Kidney glomerular epithelial cell (primary cell): ENCODE data around the gene ADGRG7.

Source experiments
- DNase-seq: peaks from one replicate; lab custom pipeline; 2025; lab: John Stamatoyannopoulos, UW

The ADGRG7 gene

DNA sequence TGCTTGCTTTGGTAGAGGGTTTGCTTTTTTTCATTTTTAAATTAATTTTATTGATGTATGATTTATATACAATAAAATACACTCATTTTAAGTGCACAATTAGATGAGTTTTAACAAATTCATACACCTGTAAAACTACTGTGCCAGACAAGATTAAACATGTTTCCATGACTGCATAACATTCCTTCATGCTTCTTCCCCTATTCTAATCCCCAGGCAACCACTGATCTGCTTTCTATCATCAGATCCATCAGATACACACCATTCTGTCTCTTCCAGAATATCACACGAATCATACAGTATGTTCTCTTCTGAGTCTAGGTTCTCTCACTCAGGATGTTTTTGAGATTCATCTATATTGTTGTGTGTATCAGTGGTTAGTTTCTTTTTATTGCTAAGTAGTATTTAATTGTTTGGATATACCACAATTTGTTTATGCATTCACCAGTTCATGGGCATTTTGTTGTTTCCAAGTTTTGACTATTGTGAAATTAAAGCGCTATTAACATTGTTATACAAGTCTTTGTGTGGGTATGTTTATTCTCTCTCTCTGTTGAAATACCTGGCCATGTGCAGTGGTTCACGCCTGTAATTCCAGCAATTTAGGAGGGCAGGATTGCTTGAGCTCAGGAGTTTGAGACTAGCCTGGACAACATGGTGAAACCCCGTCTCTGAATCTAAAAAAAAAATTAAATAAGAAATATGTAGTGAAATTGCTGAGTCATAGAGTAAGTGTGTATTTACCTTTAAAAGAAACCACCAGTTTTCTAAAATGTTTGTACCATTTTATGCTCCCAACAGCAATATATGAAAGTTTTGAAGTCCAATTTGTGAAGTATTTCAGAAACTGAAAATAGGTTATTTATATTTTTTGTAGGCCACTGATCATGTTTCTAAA, 92.9 kb downstream of the ADGRG7 start:
- DNase-seq = no peak

DNA sequence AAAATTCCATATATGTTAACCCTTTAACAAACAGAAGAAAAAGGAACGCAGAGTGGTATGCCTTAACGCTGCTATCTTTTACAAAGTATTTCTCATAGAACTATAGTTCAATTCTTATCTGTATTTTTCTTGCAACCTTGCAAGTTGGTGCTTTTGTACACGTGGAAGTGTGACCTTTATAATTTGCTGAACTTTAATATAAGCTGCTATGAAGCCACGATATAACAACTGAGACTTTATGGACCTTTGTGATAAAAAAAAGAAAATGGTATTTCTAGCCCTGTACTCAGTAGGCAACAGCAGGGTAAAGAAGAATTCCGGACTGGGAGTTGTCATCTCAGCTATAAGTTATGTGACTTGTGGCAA, 93.6 kb downstream of the ADGRG7 start:
- no peak for DNase-seq

DNA sequence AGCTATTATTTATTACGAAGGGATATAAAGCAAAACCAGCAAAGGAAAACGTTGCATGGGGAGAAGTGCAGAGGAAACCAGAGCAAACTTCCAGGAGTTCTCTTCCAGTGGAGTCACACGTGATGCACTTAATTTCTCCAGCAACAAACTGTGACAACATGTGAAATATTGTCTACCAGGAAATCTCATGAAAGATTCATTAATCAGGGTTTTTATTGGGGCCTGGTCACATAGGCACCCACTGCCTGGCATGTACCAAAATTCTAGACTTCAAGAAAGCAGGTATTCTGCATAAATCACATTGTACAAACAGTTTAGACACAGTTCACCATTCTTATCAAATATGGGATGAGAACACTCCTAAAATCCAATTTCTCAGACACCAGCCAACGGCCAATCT, 94.5 kb downstream of the ADGRG7 start:
- no peak for DNase-seq

DNA sequence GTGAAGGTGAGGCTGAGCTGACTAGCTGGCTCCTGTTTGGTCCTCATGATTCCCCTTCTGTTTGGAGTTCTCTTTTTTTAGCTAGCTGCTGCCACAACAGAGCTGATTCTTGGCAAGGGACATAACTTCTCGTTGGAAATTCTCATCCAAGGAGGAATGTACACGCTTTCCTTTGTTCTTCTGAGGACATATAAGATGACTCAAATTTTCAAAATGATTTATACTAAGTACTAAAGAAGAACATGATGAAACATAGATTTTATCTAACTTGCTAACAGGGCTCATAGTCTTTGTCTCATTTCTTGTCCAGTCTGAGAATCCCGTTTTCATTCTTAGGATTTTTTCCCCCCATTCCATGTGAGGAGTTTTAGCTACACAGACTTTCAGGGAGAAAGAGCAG, 97.0 kb downstream of the ADGRG7 start:
- DNase-seq = no peak

DNA sequence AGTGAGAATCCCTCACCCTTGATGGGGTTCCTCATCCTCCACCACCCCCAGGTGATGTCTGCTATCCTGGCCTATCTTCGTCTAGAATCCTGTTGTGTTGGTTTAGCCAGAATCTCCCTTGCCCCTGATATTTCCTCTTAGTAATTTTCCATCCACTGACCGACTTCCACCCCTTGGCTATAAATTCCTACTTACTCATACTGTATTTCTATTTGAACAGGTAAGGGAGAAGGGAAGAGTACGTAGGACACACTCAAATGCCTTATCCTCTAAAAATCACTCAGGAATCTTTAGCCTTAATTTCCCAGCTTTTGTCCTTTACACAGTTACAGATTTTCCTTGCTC, 99.2 kb downstream of the ADGRG7 start:
- DNase-seq = no peak

DNA sequence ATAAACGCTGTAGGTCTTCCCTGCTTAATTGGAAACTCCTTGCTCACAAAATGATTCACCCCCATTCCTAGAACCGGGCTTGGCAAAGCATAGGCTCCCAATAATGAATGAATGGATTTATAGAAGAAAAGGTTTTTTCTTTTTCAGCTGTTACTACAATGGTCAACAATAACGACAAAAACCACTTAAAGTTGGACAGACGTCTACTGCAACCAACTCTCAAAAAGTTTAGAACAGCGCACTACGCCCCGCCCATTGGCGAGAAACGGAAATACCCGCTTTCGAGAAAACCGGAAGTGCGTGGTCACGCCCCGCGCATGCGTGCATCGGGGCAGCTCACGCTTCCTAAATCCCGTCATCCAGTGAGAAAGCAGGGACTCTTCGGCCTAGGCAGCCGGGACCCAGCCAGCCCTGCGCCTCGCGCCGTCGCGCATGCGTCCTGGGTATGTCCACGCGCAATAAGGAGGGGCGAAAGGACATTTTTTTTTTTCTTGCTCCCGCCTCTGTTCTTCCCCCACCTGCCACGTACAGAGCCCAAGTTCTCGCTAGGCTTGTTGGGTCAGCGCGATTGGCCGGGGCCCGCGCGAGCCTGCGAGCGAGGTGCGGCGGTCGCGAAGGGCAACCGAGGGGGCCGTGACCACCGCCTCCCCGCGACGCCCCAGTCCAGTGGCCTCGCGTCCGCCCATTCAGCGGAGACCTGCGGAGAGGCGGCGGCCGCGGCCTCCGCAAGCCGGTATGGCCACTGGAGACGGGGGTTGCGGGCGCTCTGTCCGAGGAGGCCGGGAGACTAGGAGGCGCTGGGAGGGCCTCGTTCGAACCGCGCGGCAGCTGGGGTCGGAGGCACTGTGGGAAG, 99.8 kb downstream of the ADGRG7 start, which contains the start of gene TFG:
Gene TFG, plus strand, starts transcription at position 506 of the 853 bp plus-strand sequence. CDS start 4,192 bp downstream, outside the sequence.
- DNase-seq = peak; percentile 98

DNA sequence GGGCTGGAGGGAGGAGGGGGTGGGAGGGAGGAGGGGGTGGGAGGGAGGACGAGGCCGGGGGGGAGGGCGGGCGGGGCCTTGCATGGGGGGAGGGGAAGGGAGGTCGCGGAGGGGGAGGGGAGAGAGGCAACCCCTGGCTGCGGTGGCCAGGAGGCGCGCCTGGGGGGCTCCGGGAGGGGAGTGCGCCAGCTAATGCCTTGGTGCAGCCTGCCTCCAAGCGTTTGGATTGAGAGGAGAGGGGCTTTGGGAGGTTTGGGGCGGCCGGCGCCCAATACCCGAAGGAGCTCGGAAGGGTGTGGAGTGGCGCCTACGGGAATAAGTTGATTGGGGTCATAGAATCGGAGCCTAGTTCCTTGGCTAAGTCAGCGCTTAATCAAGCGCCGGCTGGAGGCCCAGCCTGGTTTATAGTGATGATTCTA, 100.5 kb downstream of the ADGRG7 start:
- DNase-seq = no peak

DNA sequence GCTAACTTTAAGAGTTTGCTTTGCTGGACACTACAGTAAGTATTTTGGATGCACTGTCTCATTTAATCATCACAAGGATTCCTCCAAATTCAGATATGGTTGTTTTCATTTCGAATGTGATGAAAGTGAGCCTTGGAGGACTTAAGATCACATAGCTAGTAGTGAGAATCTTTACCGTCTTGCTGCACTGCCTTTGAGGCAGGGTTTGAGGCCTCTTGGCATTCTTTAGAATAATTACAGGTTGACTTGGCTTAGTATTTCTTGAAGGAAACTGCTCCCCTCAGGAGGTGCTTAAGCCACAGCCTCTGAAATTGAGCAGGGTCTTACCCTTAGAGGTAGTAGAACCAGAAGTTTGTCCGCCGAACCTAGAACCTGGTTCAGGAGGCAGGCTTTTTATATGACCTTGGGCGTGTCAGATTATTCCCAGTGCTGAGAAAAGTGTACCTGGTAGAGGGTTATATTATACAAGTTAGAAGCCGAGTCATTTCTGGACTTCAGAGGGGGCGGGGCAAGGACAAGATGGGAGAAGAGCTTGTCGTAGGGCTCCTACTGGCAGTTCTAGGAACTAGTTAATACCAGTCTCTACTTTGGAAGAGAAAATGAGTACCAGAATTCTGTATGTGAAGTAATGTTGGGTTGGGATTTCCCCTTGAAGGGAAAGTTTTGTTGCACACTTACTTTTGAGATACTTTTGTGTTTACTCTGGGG, 101.0 kb downstream of the ADGRG7 start:
- DNase-seq = peak; percentile 67

DNA sequence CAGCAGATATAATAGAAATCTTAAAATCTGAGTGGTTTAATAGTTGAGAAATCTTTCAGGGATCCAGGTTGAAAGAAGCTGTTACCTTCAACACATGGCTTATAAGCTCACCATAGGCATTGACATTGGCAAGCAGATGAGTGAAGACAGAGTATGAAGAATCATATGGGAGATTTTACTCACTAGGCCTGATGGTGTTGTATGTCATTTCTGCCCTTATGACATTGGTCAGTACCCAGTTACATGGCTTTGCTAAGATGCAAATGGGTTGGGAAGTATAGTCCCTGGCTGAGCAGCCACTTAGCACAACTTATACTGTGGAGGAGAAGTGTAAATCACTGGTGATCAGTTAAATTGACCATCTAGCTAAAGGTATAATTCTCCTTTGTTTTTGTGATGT, 105.8 kb downstream of the ADGRG7 start:
- no peak for DNase-seq

DNA sequence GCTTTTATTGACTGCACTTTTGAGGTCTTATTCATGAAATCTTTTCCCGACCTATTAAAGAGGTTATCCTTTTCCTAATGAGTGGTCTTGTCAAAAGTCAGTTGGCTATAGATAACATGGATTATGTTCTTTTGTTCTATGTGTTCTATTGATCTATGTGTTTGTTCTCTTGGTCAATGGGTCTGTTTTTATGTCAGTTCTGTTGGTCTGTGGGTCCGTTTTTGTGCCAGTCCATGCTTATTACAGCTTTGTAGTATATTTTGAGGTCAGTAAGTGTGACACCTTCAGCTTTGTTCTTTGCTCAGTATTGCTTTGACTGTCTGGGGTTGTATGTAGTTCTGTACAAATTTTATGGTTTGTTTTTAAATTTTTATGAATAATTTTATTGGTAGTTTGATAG, 107.7 kb downstream of the ADGRG7 start:
- no peak for DNase-seq

DNA sequence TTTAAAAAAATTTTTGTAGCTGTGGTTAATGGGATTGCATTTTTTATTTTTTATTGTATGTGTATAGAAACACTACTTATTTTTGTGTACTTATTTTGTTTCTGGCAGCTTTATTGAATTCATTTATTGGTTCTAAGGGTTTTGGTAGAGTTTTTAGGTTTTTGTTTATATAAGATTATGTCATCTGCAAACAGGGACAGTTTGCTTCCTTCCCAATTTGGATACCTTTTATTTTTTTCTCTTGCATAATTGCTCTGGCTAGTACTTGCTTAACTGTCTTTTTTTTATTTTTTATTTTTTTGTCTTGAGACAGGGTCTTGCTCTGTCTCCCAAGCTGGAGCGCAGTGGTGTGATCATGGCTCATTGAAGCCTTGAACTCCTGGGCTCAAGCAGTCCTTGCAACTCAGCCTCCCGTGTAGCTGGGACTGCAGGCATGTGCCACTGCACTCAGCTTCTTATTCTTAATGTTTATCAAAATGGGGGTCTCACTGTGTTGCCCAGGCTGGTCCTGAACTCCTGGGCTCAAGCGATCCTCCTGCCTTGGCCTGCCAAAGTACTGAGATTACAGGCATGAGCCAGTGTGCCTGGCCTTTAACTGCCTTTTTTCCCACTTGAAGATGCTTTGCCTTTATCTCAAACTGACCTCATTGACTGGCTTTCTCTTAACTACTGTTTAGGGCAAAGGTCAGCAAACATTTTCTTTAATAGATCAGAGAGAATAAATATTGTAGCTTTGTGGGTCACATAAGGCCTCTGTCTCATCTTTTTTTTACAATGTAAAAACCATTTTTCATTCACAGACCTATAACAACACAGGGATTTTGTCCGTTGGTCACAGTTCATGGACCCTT, 108.5 kb downstream of the ADGRG7 start:
- DNase-seq = no peak

DNA sequence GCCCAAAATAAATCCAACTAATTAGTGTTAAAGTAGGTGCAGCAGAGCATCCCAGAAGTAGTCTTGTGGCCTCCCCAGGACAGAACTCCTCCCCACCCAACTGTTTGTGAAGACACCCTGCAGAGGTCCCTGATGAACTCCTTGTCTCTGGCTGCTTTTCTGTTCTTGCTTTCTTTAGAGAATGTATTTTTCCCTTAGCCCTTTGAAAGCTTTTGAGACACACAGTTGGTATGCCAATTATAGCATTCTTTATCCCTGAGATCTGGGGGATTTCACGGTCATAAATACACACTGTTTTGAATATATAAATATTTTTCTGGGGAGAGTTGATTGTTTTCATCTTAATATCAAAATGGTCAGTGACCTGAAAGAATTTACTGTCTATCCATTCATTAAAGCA, 109.7 kb downstream of the ADGRG7 start:
- no peak for DNase-seq

DNA sequence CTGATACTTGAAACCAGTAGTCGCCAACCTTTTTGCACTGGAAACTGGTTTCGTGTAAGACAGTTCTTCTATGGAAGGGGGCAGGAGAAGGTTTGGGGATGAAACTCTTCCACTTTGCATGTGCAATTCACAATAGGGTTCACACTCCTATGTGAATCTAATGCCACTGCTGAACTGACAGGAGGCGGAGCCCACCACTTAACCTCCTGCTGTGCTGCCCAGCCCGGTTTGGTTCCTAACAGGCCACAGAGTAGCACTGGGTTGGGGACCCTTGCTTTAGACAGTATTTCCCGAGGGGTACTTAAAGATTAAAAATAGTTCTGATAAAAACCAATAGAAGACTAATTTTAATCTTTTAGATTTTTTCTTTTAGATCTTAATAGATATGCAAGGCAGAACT, 111.0 kb downstream of the ADGRG7 start:
- no peak for DNase-seq

DNA sequence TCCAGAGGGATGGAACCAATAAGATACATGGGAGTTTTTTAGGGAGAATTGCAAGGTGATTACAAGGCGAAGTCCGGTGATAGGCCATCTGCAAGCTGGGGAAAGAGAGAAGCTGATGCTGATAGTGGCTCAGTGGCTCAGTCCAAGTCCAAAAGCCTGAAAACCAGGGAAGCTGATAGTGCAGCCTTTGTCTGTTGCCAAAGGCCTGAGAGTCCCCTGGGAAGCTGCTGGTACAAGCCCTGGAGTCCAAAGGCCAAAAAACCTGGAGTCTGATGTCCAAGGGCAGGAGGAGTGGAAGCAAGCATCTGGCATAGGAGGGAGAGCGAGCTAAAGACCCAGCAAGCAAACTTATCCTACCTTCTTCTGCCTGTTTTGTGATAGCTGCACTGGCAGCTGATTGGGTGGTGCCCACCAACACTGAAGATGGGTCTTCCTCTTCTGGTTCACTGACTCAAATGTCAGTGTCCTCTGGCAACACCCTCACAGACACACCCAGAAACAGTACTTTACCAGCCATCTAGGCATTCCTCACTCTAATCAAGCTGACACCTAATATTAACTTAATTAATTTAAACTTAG, 116.6 kb downstream of the ADGRG7 start:
- DNase-seq = no peak

DNA sequence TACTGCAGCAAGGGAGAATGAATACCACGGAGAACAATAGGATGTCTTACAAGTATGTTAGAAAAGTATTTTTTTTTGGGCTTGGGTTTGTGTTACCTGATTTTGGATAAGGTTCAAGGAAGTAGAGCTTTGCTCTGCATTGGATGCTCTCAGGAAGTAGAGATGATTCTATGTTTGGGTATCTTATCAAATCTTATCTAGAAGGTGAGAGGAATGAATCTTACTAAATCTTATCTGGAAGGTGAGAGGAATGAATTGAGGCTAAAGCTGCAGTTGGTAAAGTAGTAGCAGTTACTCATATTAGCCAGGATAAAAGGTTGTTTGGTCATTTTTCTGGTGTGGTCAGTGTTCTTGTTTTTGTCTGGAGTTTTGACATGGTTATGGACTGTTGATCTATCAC, 117.3 kb downstream of the ADGRG7 start:
- no peak for DNase-seq

DNA sequence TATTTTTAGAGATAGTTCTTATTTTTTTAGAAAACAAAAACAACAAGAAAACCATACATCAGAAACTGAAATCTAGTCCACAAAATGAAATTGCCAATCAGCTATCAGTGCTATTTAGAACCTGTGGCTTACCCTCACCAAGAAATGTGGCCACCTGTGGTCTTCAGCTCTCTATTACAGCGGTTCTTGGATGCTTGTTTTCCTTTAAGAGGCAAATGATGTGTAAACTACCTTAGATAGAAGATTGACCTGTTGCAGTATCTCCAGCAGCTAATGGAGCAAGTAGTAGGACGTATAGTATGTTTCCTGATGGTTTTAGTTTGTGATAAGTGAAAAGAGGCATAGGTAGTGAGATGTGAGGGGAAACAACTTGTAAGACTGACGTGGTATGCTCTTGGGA, 121.1 kb downstream of the ADGRG7 start:
- DNase-seq = no peak

DNA sequence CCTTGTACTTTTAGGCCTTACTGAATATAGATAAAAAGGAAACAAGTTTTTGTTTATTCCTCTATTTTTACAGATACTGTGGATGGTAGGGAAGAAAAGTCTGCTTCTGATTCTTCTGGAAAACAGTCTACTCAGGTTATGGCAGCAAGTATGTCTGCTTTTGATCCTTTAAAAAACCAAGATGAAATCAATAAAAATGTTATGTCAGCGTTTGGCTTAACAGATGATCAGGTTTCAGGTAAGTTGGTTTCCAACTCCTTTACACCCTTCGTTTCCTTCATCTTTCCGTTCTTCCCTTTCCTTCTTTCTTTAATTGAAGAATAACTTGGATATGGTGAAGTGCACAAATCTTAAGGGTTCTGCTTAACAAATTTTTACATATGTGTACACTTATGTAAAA, 123.0 kb downstream of the ADGRG7 start:
- DNase-seq = no peak

DNA sequence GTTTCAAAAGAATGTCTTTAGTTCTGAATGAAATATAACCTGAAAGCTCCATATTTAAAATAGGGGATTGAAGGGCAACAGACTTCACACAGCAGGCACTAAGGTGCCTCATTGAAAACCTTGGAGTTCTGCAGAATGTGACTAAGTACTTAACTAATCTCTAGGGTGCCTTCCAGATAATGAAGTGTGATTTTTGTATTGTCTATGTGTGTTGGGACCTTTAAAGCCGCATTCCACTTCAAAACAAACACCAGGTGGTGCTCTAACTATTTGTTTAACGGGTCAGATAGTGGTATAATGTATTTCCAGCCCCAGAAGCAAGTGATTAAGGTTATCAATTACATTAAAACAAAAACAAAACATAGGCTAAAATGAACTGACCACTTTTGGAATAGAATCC, 127.9 kb downstream of the ADGRG7 start:
- DNase-seq = no peak

DNA sequence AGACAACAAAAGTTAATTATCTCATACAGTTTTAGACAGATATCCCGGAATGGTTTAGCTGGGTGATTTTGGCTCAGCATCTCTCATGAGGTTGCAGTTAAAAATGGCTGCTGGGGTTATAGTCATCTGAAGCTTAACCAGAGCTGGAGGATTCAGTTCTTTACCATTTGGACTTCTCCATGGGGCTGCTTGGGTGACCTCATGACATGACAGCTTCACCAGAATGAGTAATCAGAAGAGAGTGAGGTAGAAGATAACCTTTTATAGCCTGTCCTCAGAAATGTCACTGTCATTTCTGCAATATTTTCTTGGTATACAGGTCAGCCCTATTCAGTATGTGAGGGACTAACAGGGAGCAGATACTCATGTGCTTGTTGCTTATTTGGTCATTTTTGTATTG, 130.8 kb downstream of the ADGRG7 start:
- no peak for DNase-seq

DNA sequence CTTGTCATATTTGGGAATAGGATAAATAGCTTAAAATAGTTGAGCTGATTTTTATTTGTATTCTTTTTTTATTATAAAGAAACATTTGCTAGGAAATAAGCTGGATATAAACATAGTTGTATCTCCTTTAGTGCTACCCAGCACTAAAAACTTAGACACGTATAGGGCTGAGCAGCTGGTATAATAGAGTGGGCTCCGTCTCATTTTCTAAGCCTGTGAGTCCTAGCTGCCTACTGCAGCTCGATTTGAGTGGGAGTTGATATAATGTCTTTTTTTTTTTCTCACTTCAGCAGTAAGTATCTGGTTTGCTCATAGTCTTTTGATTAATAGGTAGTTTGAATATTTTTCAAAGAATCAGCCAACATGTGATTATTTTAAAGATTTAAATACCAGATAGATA, 134.1 kb downstream of the ADGRG7 start:
- no peak for DNase-seq

DNA sequence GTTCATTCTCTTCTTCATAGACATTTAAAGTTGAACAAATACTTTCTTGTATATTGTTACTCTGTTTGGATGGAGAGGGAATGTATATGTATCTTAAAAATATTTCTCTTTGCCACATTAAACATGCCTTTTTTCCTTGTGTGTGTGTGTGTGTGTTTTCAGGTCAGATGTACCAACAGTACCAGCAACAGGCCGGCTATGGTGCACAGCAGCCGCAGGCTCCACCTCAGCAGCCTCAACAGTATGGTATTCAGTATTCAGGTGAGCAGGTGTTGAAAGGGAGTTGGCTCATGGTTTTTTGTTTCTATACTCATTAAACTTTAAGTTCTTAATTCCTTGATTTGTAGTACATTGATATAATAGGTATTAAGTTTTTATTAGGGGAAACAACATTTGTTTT, 135.3 kb downstream of the ADGRG7 start:
- no peak for DNase-seq
